ENCODE results near the gene SIN3B. TPM values are rescaled to one million over a fixed set of nuclear protein-coding genes. Genes with fewer than 3 reads are reported as not detected.
A peak's percentile ranks its signal among the peaks of the same experiment; 100 is the strongest.

SIN3B gene
- total and polyA plus RNA-seq, 2 donors (not counting 1 experiment from before 2014, with no cell fraction given), result 118 to 138 TPM

DNA sequence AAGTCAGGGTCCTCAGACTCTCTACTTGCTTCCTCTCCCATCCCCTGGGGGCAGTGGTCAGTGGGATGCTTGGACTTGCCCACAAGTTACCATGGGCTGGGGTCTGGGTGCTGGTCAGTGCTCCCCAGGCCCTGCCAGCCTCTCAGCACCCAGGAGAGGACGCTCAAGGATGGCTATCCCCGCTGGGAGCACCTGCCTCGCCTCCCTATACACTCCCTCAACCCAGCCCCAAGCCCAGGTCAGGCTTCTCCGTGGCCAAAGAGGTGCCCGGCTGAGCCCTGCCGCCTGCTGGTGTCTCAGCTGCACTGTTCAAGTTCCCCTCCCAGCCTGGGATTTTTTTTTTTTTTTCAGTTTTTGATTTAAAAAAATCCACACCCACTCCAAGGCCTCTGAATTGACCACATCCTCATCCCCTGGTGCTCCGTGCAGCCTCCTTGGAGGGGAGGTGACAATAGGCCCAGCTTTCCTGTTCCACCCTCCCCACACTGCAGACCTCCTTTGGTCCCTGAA is 70.4 kb downstream of the SIN3B start:
- Histone ChIP-seq H3K9me3 (ENCODE audit: control extremely low read depth in 1 of 3, control insufficient read depth in 2 of 3, insufficient read depth in 1 of 3, low read length in 2 of 3) (peaks cover 0 to 8% (median 0%) of the 10 kb centered on the region in 3 donors), H3K9ac (ENCODE audit: low read length) (no peak overlapping the region), H3K27me3 (replicated peaks in 1 of 4; ENCODE audit: control extremely low read depth in 1 of 4, control insufficient read depth in 3 of 4, insufficient read depth in 4 of 4, low read length in 3 of 4) (peaks cover 0 to 11% (median 2%) of the 10 kb centered on the region in 4 experiments), H3K4me2 (replicated peaks; ENCODE audit: low read depth, low read length, poor library complexity, severe bottlenecking) (no peak overlapping the region), H4K20me1 (ENCODE audit: control insufficient read depth, insufficient read depth, low read length, poor library complexity, severe bottlenecking) (no peaks in the 10 kb centered on the region), H3K4me3 (ENCODE audit: control extremely low read depth in 1 of 5, extremely low read depth in 1 of 5, insufficient read depth in 1 of 5, low read depth in 2 of 5, low read length in 4 of 5) (no peak overlapping the region), H3K4me1 (ENCODE audit: control insufficient read depth in 2 of 2, insufficient read depth in 2 of 2, low read length in 2 of 2) (peaks cover 14 to 28% of the 10 kb centered on the region in 2 donors), H3K36me3 (replicated peaks in 1 of 2; ENCODE audit: control extremely low read depth in 1 of 2, control insufficient read depth in 1 of 2, extremely low read depth in 1 of 2, insufficient read depth in 2 of 2, low read length in 1 of 2) (no peaks in the 10 kb centered on the region), H3K27ac (ENCODE audit: low read length in 2 of 2) (no peak overlapping the region), H3K79me2 (ENCODE audit: control insufficient read depth, insufficient read depth, low read length) (no peaks in the 10 kb centered on the region), H2AFZ (ENCODE audit: insufficient read depth, low read depth, low read length, poor library complexity, severe bottlenecking) (no peak overlapping the region)
- Mint-ChIP-seq H3K4me3 (peak overlapping the region; percentile 19), H3K27ac (peak overlapping the region; percentile 32), H3K4me1 (peaks cover 16% of the 10 kb centered on the region), H3K27me3 (no peaks in the 10 kb centered on the region), H3K9me3 (ENCODE audit: insufficient read depth) (peaks cover under 1% of the 10 kb centered on the region)
- peak; percentile 58 for DNase-seq
- WGBS (ENCODE audit: insufficient coverage), result 6% methylated on average over 6 of the region's 7 CpGs
- POLR2A ChIA-PET, result no interaction called here
- intact Hi-C loops (cut with micrococcal nuclease), result loop anchor here (1.0 to 10.0 kb wide), 2 partner anchors 128 to 405 kb away; partner anchors contain the start of genes ABHD8, DDA1 and MRPL34
- ATAC-seq (ENCODE audit: low read depth), result no peak
- CTCF ChIA-PET, result interaction anchor here (0.6 to 1.6 kb wide), 4 partner anchors 63 to 722 kb away, joined by 3 to 6 read pairs (median 3); no protein-coding TSS in a partner anchor
- TF ChIP-seq, protein P1, sequence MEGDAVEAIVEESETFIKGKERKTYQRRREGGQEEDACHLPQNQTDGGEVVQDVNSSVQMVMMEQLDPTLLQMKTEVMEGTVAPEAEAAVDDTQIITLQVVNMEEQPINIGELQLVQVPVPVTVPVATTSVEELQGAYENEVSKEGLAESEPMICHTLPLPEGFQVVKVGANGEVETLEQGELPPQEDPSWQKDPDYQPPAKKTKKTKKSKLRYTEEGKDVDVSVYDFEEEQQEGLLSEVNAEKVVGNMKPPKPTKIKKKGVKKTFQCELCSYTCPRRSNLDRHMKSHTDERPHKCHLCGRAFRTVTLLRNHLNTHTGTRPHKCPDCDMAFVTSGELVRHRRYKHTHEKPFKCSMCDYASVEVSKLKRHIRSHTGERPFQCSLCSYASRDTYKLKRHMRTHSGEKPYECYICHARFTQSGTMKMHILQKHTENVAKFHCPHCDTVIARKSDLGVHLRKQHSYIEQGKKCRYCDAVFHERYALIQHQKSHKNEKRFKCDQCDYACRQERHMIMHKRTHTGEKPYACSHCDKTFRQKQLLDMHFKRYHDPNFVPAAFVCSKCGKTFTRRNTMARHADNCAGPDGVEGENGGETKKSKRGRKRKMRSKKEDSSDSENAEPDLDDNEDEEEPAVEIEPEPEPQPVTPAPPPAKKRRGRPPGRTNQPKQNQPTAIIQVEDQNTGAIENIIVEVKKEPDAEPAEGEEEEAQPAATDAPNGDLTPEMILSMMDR (IDR thresholded peaks at IDR 0.05), result peak; percentile 53
- no peak for TF ChIP-seq EZH2 (IDR thresholded peaks at IDR 0.05; ENCODE audit: borderline replicate concordance, insufficient read depth, low read depth, low read length, poor library complexity, severe bottlenecking)

DNA sequence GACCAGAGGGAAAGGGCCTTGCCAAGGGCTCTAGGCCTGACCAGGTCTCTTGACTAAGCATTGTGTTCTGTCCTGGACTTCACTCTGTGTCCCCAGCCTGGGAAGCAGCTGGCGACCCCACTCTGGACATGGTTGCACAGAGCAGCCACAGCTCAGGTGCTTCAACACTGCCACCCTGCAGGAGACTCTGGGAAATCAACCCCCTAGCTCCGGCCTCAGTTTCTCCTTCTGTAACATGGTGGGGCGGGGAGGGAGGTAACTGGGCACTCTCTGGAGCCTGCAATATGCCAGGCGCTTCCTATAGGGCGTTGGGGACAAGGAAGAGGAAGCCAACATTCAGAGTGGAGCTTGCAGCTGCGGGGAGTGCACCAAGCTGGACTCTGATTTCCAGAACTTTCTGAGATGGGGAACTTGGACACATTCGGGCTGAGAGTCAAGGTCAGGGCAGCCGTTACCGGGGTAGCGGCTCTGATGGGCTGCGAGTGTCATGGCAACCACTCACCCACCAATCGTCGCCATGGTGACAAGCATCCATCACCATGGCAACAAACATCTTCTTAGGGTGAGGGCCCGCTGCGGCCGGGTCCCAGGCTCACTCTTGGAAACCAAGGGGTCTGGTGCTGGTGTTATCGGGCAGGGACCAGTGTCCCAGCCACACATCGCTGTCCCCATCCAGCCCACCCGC is 72.4 kb downstream of the SIN3B start:
- Histone ChIP-seq H3K4me3 (ENCODE audit: control extremely low read depth in 1 of 5, extremely low read depth in 1 of 5, insufficient read depth in 1 of 5, low read depth in 2 of 5, low read length in 4 of 5) (no peak overlapping the region), H3K79me2 (ENCODE audit: control insufficient read depth, insufficient read depth, low read length) (no peaks in the 10 kb centered on the region), H3K36me3 (replicated peaks in 1 of 2; ENCODE audit: control extremely low read depth in 1 of 2, control insufficient read depth in 1 of 2, extremely low read depth in 1 of 2, insufficient read depth in 2 of 2, low read length in 1 of 2) (no peaks in the 10 kb centered on the region), H3K9ac (ENCODE audit: low read length) (no peak overlapping the region), H3K4me2 (replicated peaks; ENCODE audit: low read depth, low read length, poor library complexity, severe bottlenecking) (no peak overlapping the region), H3K27ac (ENCODE audit: low read length in 2 of 2) (no peak overlapping the region), H4K20me1 (ENCODE audit: control insufficient read depth, insufficient read depth, low read length, poor library complexity, severe bottlenecking) (no peaks in the 10 kb centered on the region), H3K27me3 (replicated peaks in 1 of 4; ENCODE audit: control extremely low read depth in 1 of 4, control insufficient read depth in 3 of 4, insufficient read depth in 4 of 4, low read length in 3 of 4) (peaks cover 0 to 4% (median 1%) of the 10 kb centered on the region in 4 experiments), H3K4me1 (ENCODE audit: control insufficient read depth in 2 of 2, insufficient read depth in 2 of 2, low read length in 2 of 2) (peaks cover 8 to 21% of the 10 kb centered on the region in 2 donors), H3K9me3 (ENCODE audit: control extremely low read depth in 1 of 3, control insufficient read depth in 2 of 3, insufficient read depth in 1 of 3, low read length in 2 of 3) (peaks cover 0 to 6% (median 0%) of the 10 kb centered on the region in 3 donors), H2AFZ (ENCODE audit: insufficient read depth, low read depth, low read length, poor library complexity, severe bottlenecking) (no peak overlapping the region)
- no peak overlapping the region for H3K4me3 Mint-ChIP-seq
- ChIA-PET POLR2A (no interaction called here), CTCF (interaction anchor here (0.8 kb wide), 1 partner anchor 186 kb away, joined by 4 read pairs; no protein-coding TSS in a partner anchor)
- 91% methylated on average over 17 of the region's 19 CpGs for WGBS (ENCODE audit: insufficient coverage)
- intact Hi-C loops (cut with micrococcal nuclease), result no loop called here
- no peak for TF ChIP-seq EZH2 (IDR thresholded peaks at IDR 0.05; ENCODE audit: borderline replicate concordance, insufficient read depth, low read depth, low read length, poor library complexity, severe bottlenecking)
- TF ChIP-seq, protein P1 (IDR thresholded peaks at IDR 0.05), result no peak
- H3K4me1 Mint-ChIP-seq, result peaks cover 8% of the 10 kb centered on the region
- peaks cover 2% of the 10 kb centered on the region for H3K9me3 Mint-ChIP-seq (ENCODE audit: insufficient read depth)
- DNase-seq (no peak), ATAC-seq (ENCODE audit: low read depth) (no peak)
- H3K27ac Mint-ChIP-seq, result no peak overlapping the region
- H3K27me3 Mint-ChIP-seq, result no peaks in the 10 kb centered on the region

All from B cell (primary cell).